GM19324 (cell line): ENCODE data around the gene PTTG1IP2.
"Not testable (repeated sequence)": the region's sequence is repeated elsewhere in the genome, so short reads cannot be mapped to it uniquely, and the experiment has no call there.

Source experiments
- ATAC-seq: cut with Tn5 transposase; IDR thresholded peaks from one replicate; pipeline ENCODE4 v1.9.1; 2021; ENCODE audit warnings: mild to moderate bottlenecking, moderate library complexity; ENCODE audit not compliant: unreplicated experiment, low FRiP score

The PTTG1IP2 gene

GRCh38 chr7:90469554-90469953 lies at the start of gene PTTG1IP2:
Gene PTTG1IP2 (plus strand): TSS chr7:90469639. CDS start chr7:90469787, 148 bp downstream.
- ATAC-seq: no peak

DNA sequence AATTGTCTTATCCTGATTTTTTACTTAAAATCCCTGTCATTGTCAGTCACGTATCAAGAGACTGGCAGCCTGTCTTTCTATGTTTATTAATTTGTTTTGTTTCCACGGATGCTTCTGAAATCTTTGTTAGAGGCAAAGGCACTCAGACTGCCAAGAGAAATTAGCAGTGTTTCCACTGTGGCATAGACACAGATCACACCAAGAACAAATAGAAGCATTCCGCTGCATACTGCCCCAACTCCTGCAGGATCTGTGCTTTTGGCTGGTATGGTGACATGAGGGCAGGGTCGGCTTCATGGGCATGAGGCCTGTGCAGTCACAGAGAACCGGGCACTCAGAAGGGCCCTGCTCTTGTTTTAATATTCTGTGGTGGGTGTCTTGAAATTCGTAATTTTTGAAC lies 47.8 kb upstream of the PTTG1IP2 start:
- no peak for ATAC-seq

GRCh38 chr7:90424720-90425119 lies 44.7 kb upstream of the PTTG1IP2 start:
- ATAC-seq: peak; percentile 81

- ATAC-seq: no peak
Observed at GRCh38 chr7:90425376-90425775, 44.1 kb upstream of the PTTG1IP2 start.

GRCh38 chr7:90430614-90431460 lies 38.6 kb upstream of the PTTG1IP2 start:
- ATAC-seq: no peak

- ATAC-seq: no peak
Observed at GRCh38 chr7:90432752-90433151, 36.7 kb upstream of the PTTG1IP2 start.

DNA sequence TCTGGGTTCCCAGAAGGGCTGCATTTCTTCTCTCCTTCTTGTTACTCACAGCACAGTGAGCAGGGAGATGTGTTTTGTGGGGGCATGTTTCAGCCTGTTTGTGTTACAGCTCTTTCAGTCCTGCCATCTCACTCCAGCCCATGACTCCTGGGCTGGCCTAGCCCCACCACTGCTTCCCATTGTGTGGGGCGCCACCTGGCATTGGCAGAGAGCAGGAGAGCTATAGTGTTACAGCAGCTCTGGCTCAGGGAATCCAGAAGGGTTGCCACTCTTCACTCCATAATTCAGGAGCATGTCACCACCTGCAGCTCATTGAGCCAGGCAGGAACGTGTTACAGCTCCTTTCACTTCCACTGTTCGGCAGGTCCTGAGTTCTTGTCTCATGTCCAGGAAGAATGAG lies 36.2 kb upstream of the PTTG1IP2 start:
- ATAC-seq: no peak

- ATAC-seq: no peak
Observed at GRCh38 chr7:90445633-90446032, 23.8 kb upstream of the PTTG1IP2 start.

- ATAC-seq: no peak
Observed at GRCh38 chr7:90446137-90446899, 23.1 kb upstream of the PTTG1IP2 start.

DNA sequence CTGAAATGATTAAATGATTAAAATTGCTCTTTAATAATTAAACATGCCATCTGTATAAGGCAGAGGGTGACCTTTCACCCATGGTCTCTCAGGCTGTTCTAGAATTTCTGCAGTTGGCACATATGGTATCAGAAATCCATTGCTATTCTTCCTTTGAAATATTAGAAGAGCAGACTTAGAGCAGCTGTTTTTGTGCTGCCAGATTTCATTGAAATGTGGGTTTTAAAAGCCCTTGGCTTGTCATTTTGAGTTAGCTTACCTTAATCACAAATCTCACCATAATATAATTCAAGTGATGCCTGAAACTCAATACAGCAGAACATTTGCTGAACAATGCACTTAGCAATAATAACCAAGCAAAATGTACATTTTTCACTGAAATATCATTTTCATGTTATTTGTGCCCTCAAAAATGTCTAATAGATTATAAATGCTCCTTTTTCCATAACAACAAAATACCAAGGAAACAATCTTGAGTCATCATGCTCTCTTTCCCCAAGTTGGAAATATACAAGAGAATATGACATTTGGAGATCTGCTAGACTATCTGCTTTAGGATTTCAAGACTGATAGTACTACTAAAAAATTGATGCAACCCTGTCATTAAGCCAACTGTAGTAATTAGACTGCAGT lies 16.1 kb upstream of the PTTG1IP2 start:
- no peak for ATAC-seq

GRCh38 chr7:90453931-90454330 lies 15.5 kb upstream of the PTTG1IP2 start:
- no peak for ATAC-seq

GRCh38 chr7:90455163-90456030 lies 14.0 kb upstream of the PTTG1IP2 start:
- no peak for ATAC-seq

GRCh38 chr7:90458104-90458503 lies 11.3 kb upstream of the PTTG1IP2 start:
- ATAC-seq: no peak

GRCh38 chr7:90459888-90460287 lies 9.6 kb upstream of the PTTG1IP2 start:
- no peak for ATAC-seq

- ATAC-seq: no peak
Observed at GRCh38 chr7:90461219-90461618, 8.2 kb upstream of the PTTG1IP2 start.

DNA sequence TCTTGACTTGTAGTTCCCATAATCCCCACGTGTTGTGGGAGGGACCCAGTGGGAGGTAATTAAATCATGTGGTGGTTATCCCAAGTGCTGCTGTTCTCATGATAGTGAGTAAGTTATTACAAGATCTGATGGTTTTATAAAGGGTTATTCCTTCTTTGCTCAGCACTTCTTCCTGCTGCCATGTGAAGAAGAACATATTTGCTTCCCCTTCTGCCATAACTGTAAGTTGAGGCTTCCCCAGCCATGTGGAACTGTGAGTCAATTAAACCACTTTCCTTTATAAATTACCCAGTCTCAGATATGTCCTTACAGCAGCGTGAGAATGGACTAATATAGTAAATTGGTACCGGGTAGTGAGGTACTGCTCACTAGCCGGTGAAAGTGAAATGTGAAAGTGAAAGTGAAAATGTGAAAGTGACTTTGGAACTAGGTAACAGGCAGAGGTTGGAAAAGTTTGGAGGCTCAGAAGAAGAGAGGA lies 6.2 kb upstream of the PTTG1IP2 start:
- ATAC-seq: not testable (repeated sequence)

GRCh38 chr7:90465816-90466215 lies 3.6 kb upstream of the PTTG1IP2 start:
- no peak for ATAC-seq

- no peak for ATAC-seq
Observed at GRCh38 chr7:90472805-90473540, 3.5 kb downstream of the PTTG1IP2 start.

GRCh38 chr7:90473814-90474213 lies 4.4 kb downstream of the PTTG1IP2 start:
- ATAC-seq: no peak
